HG02623 (cell line): ENCODE results near the gene IL11RA.
"Not testable (repeated sequence)": the region's sequence is repeated elsewhere in the genome, so short reads cannot be mapped to it uniquely, and the experiment has no call there.

Experiments used
- ATAC-seq: cut with Tn5 transposase; IDR thresholded peaks from one replicate; pipeline ENCODE4 v1.9.1; 2021; ENCODE audit warnings: moderate library complexity; ENCODE audit not compliant: unreplicated experiment

IL11RA gene

DNA sequence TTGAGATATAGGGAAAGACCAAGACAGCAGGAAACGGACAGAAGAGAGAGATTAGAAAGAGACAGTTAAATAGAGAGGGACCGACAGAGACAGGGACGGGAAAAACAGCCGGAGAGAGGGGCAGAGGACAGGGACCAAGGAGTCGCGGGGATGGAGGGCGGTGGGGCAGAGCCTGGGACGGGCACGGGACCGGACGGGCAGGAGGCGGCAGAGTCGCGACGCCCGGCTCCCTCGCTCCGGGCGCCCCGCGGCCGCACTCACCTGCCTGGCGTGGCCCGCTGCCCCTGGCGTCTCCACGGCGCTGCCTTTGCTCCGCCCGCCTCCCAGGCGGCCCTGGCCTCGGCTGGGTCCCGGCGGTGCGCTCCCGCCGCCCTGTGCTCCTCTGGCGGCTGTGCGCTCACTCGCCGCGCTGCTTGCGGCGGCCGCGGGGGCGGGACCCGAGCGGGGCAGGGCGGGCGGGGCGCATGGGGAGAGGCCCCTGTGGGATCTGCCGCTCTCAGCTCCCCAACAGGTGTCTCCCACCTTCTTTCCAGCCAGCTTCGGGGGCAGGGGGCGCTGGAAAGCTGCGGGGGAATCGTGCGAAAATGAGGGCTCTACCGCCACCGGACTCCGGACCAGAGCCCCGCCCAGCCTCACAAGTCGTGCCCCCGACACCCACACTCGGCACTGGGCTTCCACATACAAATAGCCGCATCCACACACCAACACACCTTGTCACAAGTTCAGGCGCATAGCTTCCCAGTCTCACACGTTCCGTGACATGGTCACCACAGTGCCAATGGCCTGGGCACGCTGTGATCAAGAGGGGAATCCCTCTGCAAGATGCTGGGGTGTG is 23.1 kb upstream of the IL11RA start, which contains the start of gene ARID3C:
Gene ARID3C, minus strand, starts transcription at position 411 of the 835 bp plus-strand sequence. CDS start 1,052 bp downstream, outside the sequence.
- no peak for ATAC-seq

DNA sequence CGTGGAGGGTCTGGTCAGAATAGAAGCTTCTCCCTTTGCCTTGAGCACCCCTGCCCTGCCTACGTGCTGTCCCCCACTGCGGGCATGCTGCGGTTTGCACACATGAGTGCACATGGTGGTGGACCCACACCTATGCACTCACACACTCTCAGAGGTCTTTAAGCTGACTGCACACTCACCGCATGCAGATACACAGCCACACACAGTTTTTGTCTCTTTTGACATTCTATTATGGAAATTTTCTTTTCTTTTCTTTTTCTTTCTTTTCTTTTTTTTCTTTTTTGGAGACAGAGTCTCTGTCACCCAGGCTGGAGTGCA is 22.5 kb upstream of the IL11RA start:
- no peak for ATAC-seq

DNA sequence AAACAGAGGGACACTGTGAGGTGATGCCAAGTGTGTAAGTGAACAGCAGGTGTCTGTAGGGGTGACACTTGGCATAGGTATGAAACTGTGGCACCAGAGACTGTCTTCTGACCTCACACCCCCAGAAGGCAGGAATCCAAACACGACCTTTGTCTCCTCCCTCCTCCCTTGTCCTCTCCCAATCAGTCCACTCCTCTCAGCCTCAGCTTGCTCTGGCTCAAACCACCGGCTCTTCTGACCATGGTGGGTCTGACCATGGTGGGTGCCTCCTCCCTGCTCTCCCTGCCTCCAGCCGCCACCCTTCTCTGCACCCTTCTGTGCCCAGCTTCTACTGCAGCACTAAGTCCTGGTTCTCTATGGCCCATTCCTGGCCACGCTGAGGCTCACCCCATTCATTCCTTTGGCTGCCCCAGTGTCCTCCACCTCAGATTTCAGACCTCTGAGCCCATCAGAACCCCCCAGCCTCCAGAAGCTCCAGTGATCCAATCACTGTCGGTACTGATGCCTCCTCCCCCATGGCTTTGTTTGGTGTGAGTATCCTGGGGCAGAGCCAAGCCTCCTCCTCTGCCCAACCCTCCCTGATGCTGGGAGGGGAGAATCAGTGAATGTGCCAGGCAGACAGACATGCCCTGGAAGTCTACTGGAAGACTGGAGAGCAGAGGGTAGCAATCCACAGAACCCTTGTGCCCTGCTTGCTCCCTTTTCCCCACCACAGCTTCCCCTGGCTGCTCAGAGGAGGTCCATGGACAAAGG is 21.4 kb upstream of the IL11RA start:
- no peak for ATAC-seq

DNA sequence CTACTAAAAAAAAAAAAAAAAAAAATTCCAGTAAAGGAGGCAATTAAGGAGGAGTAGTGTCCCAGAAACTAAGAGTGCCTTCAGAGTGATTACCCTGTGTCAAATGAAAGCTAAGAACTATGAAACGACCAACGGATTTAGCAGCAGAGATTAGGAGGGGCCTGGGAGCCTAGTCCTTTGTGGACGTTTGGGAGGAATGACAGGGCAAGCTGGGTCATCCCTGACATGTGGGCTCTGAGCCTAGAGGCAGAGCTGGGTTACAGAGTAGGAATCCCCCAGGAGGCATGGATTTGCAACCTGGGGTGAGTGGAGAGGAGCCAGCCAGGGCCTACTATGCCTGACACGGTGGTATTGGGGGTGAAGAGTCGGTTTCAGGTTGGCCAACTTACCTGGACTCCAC is 18.8 kb upstream of the IL11RA start:
- ATAC-seq = no peak

DNA sequence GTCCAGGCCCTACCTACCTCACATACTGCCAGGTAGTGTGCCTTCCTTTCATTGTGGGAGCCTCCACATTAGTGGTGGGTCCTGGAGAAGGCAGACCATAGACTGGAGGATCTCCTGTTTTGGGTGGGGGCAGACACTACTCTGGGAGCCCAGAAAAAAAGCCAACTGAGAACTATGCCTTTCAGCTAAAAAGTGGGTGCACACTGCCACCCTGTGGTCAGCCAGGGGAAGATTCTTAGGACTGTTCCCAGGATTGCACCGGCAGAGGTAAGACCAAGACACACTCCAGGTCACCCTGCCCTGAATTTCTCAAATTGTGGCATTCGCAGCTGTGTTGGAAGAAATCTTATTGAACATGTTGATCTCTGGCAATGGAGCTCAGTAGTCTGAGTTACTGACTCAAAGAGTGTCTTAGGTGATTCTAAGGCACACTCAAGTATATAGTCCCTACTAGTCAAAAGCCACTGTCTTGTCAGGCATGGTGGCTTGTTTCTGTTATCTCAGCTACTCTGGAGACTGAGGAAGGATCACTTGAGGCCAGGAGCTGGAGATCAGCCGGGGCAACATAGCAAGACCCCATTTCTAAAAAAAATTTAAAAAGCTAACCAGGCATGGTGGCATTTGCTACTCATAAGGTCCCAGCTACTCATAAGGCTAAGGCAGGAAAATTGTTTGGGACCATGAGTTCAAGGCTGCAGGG is 18.0 kb upstream of the IL11RA start:
- no peak for ATAC-seq

DNA sequence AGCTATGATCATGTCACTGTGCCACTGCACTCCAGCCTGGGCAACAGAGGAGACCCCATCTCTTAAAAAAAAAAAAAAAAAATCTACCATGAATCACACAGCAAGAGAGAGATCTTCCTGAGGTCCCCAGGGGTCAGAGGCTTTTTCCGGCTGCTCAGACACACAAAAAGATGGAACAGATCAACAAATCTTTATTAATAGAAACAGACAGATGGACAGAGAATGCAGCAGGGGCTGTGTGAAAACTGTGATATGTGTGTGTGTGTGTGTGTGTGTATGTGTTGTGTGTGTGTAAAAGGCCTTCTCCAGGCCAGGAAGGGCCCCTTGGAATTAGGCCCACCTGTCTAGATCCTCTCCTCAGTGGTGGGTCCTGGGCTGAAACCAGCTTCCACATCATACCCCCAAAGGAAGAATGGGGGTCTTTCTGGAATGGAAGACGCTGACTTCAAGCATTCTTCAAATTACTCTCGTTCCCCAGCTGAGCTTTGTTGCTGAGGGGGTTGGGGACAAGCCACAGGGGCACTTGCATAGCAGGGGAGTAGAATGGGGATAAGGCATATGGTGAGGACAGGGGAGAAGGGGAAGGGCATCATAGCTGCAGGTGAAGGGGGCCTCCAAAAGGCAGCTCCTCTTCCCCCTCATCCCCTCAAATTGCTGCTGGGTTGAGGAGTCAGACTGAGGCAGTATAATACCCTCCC is 17.3 kb upstream of the IL11RA start:
- ATAC-seq = no peak

DNA sequence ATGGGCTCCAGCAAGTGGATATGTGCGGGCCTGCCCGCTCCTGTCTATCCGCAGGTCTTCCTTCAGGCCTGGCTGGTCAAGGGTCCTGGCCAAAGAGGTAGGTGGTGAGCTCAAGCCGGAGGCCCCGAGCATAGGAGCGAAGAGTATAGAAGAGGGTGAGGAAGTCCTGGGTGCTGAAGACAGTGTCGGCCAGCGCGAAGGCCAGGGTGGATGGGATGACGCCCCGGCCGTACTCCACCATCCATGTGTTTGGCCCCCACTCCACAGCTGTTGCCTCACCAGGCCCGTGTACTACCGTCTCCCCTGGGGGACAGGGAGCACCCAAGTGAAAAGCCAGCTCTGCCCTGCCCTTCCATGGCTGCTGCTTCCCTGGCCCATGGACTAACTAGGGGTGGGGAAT is 16.4 kb upstream of the IL11RA start:
- no peak for ATAC-seq

DNA sequence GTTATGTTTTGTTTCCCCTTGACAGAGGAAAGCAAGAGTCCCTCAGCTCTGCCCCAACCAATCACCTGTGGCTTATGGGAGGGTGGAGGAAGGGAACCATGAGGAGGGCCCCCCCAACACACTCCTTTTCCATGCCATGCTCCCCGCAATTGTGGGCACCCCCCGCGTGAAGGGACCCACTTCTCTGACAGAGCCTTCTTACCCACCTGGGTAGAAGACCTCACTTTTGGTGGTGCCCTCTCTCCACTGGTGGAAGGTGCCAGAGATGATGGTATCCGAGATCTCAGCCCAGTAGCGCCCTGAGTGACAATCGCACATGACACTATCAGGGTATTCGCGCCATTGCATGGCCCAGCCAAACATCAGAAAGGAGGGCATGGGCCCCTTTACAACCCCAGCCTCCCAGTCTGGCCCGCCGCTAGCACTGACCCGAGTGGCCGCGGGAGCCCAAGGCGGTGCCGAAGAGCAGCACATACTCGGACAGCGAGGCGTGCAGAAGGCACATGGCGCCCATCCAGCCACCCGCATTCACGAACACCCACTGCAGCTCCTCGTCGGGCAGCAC is 15.1 kb upstream of the IL11RA start:
- ATAC-seq = no peak

DNA sequence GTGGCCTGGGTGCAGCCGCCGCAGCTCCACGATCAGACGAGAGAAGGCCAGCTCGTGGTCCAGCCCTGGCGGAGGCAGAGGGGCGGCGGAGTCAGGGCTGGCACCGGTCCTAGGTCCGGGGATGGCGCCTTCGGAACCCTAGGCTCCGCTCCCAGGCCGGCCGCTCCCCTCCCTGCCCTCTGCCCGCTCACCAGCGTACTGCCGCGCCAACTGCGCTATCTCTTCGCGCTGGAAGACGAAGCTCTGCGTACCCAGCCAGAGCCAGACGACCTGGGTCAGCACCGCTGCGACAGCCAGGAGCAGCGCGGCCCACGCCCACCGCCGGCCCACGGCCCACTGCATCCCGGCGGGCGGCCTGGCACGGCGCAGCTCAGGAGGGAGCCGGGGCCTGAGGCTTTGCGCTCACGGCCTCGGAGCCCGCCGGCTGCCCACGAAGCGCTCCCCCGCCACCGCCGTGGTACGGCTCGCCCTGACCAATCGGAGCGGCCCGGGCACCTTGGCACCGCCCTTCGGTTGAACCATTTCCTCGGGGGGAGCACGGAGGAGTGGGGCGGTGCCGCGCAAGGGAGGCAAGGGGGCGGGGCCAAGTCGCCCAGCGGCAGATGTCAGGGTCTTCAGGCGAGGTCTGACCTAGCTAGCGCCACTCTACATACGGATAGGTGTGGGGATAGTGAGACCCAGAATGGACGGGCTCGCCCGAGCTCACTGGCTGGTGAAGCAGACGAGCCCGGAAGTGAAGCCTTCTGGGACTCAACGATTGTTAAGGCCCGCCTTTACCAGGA is 14.4 kb upstream of the IL11RA start, which contains the start of gene SIGMAR1:
Gene SIGMAR1, minus strand, starts transcription at position 432 of the 782 bp plus-strand sequence. Its CDS starts 90 bp downstream, at position 342.
- peak; percentile 86 for ATAC-seq

DNA sequence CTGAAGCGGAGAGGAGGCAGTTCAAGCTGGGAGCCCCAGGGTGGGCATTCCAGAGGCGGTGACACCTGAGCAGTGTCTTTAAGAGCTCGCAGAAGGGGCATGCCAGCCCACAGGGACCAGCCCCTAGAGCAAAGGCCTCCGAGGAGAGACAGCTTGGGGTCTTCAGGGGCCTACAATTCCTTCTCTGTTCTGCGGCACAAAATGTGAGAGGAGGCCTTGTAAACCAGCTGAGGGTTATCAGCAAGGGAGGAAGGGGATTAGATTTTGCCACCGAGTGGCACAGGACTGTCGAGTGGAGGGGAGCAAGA is 13.9 kb upstream of the IL11RA start:
- ATAC-seq = no peak

DNA sequence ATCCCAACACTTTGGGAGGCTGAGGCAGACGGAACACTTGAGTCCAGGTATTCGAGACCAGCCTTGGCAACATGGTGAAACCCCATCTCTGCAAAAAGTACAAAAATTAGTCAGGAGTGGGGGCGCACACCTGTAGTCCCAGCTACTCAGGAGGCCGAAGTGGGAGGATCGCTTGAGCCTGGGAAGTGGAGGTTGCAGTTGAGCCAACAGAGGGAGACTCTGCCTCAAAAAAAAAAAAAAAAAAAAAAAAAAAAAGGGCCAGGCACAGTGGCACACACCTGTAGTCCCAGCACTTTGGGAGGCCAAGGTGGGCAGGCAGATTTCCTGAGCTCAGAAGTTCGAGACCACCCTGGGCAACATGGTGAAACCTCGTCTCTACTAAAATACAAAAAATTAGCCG is 12.7 kb upstream of the IL11RA start:
- ATAC-seq = not testable (repeated sequence)

DNA sequence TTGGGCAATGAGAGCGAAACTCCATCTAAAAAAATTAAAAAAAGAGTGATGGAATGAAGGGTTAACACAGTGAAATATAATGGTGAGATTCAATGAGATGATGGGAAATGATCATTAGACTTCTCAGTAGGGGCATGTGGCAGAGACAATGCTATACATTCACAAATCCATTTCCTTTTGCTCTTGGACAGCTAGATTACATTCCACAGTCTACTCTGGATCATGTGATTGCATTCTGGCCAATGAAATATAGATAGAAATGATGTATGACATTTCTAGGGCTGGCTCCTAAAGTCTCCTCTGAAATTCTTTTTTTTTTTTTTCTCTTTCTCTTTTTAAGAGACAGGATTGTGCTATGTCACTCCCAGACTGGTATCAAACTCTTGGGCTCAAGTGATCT is 9.3 kb upstream of the IL11RA start:
- no peak for ATAC-seq

DNA sequence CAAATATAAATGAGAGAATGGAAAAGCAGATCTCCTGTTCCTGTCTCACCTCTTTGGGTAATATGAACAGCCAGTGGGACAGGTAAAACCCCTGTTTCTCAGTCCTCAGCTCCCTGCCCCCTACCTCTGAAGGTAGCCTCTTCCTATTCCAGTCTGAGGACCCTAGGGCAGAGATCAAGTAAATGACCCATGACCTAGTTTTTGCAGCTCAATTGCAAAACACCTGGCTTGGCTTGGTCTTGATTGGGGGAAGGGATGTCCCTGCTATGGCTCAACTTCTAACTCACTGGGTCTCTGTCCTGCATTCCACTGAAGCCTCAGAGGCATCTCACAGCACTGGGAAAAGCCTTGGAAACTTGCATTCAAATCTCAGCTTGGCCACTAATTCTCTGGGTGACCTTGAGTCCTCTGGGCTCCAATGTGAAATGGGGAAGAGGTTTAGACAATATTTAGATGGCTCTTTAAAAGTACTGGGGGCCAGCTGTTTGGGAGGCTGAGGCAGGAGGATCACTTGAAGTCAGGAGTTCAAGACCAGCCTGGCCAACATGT is 7.1 kb upstream of the IL11RA start:
- no peak for ATAC-seq

DNA sequence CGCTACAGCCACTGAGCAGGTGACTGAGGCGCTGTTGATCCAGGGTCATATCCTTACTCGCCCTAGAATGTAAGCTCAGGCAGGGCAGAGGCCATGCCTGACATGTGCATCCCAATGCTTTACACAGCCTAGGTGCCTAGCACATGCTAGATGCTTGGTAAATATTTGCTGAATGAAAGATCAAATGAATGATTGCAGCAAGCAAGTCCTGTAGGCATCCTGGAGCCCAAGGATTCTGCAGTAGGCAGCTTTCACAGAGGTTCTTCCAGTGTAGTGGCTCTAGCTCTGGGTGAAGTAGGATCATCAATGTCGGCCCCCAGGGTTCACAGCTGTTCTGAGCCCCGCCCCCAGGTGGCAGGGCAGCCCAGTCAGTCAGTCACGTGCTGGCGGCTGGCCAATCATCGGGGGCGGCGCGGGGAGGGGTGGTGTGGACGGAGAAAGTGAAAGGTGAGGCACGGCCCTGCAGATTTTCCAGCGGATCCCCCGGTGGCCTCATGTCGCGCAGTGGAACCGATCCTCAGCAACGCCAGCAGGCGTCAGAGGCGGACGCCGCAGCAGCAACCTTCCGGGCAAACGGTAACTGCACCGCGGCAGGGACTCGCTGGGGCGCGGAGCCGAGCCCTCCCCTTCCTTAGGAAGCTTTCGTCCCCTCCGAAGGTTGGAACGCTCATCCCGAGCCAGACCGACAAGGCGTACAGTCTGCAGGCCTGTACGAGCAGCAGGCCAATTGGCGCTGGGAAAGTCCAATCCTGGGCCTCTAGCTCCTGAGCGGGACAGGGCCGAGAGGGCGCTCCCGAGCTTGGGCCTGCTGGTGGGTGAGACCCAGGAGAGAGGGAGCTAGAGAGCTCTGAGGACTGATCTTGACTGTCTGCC is 5.5 kb upstream of the IL11RA start, which contains the start of gene GALT:
Gene GALT, plus strand, starts transcription at position 465 of the 873 bp plus-strand sequence. Its CDS starts 30 bp downstream, at position 495.
- ATAC-seq = peak; percentile 79

DNA sequence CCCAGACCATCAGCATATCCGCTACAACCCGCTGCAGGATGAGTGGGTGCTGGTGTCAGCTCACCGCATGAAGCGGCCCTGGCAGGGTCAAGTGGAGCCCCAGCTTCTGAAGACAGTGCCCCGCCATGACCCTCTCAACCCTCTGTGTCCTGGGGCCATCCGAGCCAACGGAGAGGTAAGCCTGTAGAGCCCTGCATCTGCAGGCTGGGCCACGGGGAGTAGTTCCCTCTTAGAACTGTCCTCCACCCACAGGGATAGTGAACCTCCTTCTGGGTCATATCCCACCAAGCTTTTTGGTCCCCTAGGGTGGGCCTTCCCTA is 4.9 kb upstream of the IL11RA start:
- no peak for ATAC-seq

DNA sequence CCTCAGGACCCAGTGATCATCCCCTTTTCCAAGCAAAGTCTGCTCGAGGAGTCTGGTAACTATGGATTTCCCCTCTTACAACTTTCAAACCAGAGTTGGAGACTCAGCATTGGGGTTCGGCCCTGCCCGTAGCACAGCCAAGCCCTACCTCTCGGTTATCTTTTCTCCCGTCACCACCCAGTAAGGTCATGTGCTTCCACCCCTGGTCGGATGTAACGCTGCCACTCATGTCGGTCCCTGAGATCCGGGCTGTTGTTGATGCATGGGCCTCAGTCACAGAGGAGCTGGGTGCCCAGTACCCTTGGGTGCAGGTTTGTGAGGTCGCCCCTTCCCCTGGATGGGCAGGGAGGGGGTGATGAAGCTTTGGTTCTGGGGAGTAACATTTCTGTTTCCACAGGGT is 4.3 kb upstream of the IL11RA start:
- ATAC-seq = no peak

DNA sequence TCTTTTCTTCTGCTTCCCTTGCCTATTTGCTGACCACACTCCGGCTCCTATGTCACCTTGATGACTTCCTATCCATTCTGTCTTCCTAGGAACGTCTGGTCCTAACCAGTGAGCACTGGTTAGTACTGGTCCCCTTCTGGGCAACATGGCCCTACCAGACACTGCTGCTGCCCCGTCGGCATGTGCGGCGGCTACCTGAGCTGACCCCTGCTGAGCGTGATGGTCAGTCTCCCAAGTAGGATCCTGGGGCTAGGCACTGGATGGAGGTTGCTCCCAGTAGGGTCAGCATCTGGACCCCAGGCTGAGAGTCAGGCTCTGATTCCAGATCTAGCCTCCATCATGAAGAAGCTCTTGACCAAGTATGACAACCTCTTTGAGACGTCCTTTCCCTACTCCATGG is 3.3 kb upstream of the IL11RA start:
- ATAC-seq = no peak

DNA sequence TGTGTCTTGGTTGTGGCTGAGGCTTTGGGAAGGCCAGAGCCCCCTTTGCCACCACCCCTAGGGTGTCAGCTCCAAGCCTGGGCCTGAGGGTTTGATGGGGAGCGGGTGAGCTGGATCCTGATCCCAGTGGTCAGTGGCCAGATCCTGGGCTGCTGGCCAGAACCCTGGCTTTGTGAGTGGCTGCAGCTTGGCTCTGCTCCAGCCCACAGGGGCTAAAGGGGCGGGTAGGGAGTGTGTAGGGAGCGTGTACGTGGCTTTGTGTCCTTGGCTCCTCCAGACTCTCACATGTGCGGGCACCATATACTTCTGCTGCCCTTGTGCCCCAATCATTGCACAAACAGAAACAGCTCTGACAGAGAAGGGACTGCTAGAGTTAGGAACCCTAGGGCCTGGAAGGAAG is 1.2 kb upstream of the IL11RA start:
- ATAC-seq = no peak

DNA sequence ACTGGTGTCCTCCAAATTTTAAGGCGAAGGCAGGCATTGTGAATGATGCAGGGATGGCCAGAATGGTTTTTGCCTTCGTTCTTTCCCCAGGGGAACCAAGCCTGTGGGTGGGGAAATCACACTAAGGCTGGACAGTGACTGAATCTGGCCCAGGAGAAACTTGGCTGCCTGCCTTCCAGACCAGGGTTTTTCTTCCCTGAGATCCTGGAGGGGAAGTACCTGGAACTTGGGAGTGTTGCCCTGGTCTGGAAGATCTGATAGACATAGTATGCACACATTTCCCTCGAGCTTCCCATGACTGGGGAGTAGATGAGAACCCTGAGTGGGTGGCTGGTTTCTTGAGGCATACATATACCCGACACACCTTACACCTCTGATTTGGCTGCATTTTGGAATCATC is 664 bp upstream of the IL11RA start:
- no peak for ATAC-seq
